Stimulated activated CD8-positive, alpha-beta memory T cell treated with anti-CD3 and anti-CD28 coated beads, Interleukin-12 subunit alpha, Interleukin-12 subunit beta, amount 100 ng/mL, for 24 hours (primary cell): ENCODE data around the gene ACAP3.

ENCODE experiments used
- DNase-seq: peaks from one replicate; pipeline ENCODE4 v3.0.0-alpha.2; 2020; ENCODE audit errors: extremely low read depth

Gene ACAP3

DNA sequence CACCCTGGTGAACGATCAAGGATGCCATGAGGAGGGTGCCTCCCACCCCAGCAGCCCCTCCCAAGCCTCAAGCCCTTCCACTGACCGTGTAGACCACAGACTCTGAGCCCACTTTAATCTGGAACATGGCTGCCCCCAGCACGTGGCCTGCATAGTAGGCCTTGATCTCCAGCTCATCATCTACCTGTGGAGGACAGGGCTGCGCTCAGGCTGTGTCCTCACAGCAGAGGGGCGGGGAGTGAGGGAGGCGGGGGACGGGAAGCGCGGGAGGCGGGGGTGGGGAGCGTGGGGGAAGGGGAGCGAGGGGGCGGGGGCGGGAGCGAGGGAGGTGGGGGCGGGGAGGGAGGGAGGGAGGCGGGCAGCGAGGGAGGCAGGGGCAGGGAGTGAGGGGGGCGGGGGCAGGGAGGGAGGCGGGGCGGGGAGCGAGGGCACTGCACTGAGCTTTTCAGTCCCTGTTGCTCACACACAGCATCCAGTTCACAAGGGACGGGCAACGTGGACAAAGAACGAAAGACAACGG, 7.8 kb upstream of the ACAP3 start:
- DNase-seq: no peak

DNA sequence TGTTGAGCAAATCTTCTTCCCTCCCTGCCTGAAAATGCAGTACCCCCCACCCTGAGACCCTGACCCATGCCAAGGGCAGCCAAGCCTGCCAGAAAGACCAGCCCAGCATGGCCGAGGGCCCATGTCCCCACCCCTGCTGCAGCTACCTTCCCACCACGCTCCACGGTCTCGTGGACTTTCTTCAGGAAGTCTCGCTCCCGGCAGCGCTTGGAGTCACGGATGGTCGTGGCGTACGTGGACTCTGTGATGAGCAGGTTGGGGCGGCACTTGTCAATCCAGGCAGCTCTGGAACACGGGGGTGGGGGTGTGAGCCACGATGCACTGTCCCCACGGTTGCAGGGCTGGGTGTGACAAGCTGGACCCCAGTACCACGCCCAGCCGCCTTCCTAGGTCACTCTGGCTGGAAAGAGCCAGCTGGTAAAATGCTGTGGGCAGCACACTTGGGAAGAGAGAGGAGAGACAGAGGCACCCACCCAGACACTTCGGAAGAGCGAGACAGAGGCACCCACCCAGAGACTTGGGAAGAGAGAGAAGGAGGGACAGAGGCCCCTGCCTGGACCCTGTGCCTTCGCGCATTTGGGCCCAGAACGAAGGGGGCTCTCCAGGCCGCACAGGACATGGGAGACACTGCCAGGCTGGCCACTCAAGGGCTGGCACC, 7.1 kb upstream of the ACAP3 start:
- no peak for DNase-seq

DNA sequence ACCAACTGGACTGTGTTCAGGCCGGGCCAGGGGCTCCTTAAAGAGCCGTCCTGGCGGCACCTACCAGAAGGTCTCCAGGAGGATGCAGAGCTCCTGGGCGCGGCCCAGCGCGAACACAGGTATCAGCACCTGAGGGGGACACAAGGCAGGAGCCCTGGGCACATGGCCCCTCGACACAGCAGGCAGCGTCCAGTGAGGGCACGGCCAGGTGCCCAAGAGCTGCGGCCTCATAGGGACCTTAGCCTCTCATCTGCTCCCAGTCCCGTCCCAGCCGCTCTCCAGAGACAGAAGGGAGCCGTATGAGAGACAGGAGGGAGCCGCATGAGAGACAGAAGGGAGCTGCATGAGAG, 6.5 kb upstream of the ACAP3 start:
- DNase-seq: no peak

DNA sequence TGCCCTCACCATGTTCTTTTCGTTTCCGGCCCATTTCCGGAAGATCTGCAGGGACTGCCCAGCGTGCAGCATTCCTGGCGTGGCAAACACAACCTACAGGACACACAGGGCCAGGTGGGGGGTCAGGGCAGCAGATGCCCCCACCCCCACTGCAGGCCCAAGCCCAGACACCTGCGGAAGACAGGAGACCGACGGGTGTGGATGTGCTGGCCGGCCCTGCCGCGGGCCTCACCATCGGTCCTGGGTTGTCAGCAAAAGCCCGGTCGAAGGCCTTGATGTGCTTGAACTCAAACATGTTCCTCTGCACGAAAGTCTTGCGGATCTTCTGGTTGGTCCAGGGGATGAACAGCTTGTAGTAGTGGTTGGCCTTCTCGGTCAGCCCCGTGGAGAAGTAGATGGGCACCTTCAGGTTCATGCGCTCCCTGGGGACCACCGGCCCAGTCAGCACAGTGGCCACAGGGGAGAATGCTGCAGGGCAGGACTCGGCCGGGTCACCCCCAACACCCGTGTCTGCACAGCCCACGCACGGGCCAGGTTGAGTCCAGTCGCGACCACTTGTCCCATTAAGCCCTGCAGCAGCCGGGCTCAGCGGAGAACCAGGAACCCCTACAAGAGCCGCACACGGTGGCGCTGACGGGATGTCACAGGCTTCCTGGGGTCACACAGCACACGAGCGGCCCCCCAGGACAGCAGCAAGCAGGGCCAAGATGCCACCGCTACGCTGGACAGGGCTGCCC, 5.9 kb upstream of the ACAP3 start:
- DNase-seq: no peak

GRCh38 chr1:1312450-1313314, 5.0 kb upstream of the ACAP3 start:
- no peak for DNase-seq

GRCh38 chr1:1311107-1312104, 3.7 kb upstream of the ACAP3 start:
- no peak for DNase-seq

- DNase-seq: no peak
These were observed 2.8 kb upstream of the ACAP3 start for GRCh38 chr1:1310476-1311053.

DNA sequence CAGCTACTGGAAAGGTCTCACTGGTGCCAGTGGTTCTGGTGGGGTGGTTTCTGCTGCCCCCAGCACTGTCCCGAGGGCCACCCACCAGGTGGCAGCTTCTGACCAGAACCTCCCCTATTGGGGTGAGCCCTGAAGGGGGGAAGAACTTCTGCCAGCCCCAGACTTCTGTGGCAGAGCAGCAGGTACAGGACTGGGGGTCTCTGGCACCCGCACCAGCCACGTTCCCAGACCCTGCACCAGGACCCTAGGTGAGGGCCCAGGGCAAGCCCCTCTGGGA, 2.3 kb upstream of the ACAP3 start:
- no peak for DNase-seq

DNA sequence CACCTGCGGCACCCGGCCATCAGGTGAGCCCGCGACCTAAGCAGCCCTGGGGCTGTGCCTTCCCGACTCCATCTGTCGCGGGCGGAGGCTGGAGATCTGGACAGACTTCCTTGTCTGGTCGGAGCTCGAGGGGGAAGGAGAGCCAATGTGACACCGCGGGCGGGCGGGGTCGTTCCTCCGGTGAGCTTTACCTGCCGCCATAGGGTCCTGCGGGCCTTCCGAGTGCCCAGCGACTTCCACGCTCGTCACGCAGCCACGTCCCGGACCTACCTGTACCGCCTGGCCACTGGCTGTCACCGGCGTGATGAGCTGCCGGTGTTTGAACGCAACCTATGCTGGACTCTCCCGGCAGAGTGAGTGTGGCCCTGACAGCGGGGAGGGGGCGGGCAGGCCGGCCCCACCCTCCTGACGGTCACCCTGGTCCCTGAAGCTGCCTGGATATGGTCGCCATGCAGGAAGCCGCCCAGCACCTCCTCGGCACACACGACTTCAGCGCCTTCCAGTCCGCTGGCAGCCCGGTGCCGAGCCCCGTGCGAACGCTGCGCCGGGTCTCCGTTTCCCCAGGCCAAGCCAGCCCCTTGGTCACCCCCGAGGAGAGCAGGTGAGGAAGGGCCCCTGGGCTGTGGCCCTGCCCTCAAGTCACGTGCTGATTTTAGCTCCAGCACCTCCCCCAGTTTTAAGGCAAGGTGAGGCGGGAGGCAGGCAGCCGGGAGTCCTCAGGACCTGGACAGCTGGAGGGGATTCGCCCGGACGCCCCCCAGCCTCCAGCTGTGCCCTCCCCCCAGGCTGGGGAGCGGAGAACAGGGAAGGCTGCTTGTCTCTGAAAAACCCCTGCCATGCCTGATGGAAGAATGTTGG, 1.8 kb upstream of the ACAP3 start:
- DNase-seq: no peak

GRCh38 chr1:1308756-1309250, 1.1 kb upstream of the ACAP3 start:
- no peak for DNase-seq

DNA sequence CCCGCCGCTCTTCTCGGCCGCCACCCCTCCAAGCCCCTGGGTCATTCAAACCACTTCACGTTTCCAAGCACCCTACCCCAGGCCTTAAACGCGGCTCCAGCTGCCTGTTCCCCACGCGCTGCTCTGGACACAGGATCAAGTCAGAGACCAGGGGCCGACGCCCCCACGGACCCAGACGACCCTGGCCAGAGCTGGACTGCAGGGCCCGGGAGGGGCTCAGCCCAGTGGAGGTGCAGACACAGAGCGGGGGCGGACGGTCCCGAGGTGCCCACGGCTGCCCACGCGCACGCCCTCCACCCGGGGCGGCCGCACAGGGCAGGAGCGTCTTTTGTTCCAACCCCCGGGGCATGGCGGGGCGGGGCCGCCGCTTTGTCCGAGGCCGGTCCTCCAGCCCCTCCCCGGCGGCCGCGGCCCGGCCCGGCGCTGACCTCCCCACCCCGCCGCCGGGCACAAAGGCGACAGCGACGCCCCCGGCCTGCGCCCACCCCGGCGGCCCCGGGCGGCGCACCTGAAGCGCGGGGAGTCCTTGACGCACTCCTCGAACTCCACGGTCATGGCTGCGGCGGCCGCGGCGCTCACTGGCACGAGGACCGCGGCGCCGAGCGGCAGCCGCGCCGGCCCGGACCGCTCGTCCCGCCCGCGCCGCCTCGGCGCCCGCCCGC, 338 bp downstream of the ACAP3 start:
- DNase-seq: no peak

GRCh38 chr1:1306661-1307260, 969 bp downstream of the ACAP3 start:
- DNase-seq: no peak

DNA sequence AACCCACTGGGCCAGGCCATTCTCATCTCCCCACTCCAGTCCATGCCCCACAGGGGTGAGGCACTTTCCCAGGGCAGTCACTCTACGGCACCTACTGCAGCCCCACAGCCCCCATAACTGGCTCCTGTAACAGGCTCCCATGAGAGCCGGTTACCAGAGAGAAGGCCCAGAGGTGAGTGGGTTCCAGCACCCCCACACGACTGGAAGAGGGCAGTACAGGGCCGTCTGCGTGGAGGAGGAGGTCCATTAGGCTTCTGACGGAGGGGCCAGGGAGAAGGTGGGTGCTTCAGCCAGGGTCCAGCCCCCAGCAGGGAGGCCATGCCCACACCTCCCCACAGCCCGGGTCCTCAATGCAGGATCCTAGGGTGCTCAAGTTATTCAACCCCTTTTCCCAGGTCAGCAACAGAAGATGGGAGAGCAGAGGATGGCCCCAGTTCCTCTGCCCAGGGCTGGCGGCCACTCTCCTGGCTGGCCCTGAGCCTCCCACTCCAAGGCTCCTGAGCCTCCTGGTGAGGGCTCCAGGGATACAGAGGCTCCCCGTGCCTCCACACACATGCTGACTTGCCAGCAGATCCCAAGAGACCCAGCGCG, 1.6 kb downstream of the ACAP3 start:
- DNase-seq: no peak

DNA sequence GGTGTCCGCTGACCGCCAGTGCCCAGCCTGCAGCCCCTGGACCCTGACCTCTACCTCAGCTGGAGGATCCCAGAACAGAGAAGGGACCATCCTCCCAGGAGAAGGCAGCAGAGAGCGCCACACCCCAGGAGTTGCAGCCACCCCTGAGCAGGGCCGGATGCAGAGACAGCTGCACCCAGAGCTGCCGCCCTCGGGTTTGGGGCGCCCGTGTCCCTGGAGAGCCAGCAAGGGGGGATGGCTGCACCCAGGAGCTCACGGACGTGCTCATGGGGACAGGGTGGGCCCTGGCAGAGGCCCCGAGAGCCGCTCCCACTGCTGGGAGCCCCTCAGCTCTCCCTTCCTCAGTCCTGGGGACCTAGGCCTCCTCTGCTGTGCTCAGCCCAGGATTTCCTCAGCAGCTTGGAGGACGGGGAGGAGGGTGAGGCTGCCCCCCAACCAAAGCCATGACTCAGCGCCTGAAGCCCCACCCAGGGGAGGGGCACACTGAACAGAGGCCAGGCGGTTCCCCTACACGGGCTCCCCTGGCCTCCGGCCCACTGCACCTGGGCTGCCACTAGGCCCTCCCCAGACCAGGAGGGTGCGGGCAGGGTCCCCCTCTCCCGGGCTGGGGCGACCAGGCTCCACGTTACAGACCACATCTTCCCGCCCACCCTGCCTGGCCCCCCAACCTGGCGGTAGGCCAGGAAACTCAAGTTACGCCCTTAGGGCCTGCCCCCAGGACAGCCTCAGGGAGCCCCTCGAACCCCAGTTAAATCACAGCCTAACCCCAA, 2.2 kb downstream of the ACAP3 start:
- no peak for DNase-seq

GRCh38 chr1:1304331-1305299, 3.1 kb downstream of the ACAP3 start:
- no peak for DNase-seq

DNA sequence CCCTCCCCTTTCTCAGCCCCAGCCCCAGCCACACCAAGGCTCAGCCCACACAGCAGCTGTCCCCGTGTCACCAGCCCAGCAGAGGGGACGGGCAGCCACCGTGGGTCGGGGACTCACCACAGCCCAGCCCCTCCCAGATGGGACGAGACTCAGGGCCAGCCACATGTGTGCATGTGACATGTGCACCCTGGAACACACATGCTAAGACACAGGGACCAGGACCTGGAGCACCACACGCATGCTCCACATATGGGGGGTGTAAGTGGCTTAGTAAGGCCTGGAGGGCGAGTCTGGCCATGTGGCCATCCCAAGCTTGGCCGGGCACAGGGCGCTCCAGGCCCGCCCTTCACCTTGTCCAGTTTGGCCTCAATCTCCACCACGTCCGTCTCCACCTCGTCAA, 4.0 kb downstream of the ACAP3 start:
- DNase-seq: no peak
